Stimulated activated CD4-positive, alpha-beta T cell treated with anti-CD3 and anti-CD28 coated beads, TNF-alpha, amount 100 ng/mL, for 48 hours (primary cell): Measurements from ENCODE around the gene ATXN3L.

Source experiments
- DNase-seq, 3 donors: peaks; one replicate each; pipeline ENCODE4 v3.0.0-alpha.2; 2020; ENCODE audit warnings: low read depth in 3 of 3

The ATXN3L gene

DNA sequence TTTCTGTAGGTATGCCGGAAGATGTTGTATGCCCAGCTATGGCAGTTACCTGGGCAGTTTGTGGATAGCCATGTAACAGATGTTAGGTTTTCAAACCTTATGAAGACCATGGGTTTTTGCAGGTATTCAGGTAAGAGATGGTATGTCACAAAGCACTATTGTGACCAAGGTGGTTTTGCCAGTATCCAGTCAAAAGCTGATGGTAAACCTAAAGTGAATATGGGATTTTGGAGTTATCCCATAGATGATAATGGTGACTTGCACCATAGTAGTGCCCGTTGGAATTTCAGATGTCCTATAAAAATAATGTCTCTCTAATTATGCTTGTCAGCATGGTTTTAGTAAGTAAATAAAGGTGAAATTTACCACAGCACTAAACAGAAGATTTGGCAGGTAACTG, at the start of gene ATXN3L:
Gene ATXN3L (minus strand): TSS at position 101 of the 400 bp plus-strand sequence. CDS start 119 bp downstream, outside the sequence.
- DNase-seq = no peak

DNA sequence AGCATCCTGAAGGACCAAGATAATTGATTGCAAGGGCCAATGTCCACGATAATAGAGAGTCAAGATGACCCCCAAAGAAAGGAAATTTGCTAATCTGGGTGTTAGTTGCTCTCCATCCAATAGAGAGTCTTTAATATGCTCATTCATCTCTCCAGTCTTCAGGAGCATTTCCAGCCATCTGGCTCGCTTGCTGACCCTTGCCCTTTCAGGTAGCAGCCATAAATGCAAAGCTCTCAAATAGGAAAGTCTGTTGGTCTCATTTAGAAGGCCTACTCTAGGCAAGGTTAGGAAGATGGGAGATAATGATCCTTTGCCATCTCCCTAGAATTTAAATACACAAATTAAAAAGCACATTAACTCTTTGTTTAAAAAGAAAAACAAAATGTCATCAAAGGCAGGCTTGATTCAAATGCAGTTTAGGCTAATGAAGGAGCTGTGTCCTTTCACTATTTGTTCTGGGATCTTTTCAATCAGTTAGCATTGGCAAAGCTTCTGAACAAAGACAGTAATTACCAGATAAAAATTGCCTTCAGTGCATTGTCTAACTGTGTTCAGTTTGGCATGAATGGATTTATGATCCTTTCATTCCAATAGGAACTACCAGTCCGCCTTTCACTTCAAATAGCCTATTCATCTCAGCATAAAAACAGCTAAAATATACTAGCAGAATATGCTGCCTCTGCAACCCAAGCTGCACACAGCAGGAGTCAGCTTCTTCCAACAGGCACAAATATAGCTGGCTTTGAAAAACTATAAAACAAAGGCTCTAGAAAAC, 49.6 kb upstream of the ATXN3L start:
- no peak for DNase-seq

DNA sequence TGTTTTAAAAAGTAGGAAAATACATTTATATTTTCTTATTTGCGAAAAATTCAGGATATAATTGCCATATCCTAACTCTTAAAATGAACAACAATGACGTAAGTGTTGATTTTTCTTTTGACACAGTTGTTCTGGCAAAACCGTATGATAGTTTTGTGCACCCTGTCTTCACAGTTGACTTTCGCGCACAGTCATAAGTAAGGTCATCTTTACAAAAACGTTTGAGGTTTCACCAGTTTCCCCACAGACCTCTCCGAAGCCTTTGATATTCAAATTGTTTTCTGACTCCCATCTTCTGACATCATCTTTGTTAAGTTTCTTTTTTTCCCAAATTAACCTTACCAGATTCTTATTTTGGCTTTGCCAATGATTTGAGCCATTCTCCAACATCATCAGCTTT, 48.1 kb upstream of the ATXN3L start:
- DNase-seq = no peak

DNA sequence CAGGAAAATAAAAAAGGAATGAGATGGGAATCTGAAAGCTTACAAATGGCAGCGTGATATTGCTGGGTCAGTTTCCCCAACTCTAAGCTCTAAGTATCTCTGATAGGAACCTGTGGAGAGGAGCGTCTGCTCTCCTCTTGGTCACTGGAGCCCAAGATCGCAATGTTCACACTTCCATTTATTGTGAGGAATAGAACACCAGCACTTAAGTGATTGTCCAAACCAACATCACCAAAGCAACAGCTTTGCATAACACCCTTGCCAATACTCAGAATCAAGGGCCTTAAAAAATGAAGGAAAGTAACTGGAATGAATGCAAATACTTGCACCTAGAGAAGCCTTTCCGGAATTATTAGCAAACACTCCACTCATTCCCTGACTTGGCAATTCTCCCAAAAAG, 46.8 kb upstream of the ATXN3L start:
- no peak for DNase-seq

DNA sequence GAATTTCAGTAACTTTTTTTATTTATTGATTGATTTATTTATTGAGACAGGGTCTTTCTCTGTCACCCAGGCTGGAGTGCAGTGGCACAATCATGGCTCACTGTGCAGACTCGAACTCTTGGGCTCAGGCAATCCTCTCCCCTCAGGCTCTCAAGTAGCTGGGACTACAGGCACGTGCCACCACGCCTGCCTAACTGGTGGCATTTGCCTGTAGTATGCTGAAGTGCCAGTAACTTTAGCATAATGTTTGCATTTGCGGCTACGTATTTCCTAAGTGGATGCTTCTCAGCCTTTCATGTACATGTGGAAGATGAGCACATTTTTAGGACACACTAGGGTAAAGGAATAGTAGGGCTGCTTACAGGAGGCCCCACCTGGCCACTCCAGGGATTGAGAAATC, 45.3 kb upstream of the ATXN3L start:
- no peak for DNase-seq

DNA sequence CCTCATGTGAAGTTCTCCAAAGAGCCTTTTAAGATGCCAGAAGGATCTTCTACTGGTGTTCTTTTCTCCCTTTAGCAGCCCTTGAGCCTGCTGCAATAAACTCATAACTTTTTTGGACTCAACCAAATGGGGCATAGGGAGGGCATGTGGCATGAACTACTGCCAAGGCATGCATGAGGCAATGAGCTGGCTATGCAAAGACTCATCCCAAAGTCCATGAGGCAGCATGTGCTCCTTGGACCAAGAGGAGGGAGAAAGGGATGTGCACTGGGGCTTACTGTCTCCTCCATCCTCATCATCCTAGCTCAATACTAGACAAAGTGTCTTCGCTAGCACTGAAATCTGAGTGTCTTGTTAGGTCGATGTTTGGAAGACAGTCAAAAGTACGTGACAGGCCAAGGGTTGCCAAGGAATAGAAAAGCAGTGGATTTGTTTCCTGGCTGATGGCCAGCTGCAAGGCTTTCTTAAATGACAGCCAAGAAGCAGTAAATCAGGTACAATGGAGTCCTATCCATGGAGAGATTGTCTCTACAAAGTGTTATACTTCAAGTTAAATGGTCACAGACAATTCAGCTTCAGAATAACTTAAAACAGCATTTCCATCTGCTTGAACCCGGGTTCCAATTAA, 44.5 kb upstream of the ATXN3L start:
- no peak for DNase-seq

DNA sequence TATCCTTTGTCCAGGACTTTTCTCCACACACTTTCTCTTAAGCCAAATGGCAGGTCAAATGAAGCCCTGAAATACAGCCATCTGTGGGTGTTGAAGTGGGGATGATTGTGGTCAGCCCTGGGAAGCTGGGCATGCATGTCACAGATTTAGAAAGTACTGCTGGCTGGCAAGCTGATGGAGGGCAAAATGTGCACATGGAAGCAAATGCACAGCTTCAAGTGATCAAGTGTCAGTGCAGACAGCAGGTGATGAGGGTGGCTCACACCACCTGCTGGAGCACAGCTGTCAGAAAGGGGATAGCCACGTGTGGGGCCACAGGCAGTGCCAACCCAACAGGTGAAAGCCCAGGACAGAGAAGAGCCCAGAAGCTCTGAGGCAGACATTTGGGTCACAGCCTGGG, 40.3 kb upstream of the ATXN3L start:
- DNase-seq = no peak

DNA sequence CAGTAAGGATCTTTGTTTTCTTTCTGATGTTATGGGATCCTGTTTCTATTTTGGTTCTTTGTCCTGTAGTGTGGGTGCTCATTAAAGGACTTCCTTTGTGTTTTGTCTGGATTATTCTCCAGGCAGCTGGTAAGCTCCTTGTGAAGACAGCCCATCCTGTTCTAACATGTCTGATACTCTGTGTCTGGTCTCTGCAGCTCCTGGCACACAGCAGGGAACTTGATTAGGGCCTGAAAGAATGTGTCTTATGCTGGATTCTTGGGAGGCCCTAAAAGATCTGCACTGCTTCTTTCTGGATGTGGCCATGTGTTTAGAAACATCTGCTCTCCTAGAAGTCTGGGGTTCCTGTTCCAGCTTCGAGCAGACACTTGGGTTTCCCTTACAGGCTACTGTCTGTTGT, 38.1 kb upstream of the ATXN3L start:
- no peak for DNase-seq

DNA sequence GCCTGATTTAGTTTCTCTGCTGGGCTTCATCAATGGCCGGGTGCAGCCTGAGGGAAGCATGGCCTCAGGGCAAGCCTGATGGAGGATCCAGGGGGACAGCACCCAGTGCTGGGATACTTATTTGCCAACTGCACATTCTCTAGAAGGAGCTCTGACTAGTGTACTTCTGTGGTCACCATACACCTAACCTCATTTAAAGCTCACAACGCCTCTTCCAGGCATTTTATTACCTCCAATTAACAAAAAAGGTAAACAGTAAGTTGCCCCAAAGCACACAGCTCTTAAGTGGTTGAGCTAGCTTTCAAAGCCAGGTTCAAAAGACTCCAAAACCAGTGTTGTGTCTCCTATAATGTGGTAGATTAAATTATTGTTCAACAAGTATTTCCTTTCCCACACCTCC, 26.8 kb upstream of the ATXN3L start:
- no peak for DNase-seq

DNA sequence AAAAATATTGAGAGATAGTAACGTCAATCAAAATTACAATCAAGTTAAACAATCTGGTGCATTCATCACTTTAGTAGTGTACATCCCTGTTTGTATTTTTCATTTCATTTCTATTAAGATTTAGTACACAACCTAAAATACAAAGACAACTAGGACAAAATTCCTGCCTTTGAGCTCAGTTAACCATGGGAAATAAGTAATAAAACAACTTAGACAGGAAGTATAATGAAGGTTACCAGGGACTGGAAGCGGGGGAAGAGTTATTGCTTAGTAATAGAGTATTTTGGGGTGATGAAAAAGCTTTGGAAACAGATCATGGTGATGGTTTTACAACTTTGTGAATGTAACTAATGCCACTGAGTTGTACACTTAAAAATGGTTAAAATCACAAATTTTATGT, 25.6 kb upstream of the ATXN3L start:
- no peak for DNase-seq

DNA sequence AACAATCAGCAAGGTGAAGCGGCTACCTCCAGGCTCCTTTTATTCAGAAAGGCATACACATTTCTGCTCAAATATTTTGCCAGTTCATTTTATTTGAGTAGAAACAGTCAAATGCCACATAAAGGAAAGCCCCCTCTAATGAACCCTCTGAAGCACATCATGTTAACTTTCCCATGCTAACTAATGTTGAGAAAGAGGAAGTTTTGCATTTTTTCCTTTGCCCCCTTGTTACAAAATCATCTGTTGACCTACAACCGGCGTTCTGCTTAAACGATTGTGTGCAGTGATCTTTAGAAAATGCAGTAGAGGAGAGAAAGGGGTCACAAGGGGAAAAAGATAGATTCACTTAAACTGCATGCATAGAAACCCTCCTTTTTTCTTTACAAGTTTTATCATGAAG, 25.2 kb upstream of the ATXN3L start:
- DNase-seq = no peak

DNA sequence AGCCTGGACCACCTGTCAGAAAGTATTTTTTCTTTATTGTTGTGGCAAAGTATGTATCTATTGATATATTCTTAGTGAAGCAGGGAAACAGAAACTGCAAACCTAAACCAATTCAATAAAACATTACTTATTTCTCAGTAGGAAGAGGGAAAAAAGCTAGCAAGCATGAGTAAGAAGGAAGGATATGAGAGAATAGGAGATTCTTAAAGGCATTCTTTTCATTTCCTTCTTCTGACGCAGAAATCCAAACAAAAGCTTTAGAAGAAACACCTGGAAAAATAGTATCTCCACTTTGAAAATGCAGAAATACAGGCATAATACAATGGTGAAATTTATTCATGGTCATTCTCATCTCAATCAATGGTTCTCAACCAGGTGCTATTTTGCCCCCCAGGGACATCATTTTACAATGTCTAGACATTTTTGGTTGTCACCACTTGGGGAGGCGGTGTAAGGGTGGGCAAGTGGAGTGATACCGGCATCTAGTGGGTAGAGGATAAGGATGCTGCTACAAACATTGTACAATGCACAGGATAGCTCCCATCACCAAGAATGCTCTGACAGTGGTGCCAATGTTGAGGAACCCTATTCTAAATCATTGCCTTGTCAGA, 21.7 kb upstream of the ATXN3L start:
- DNase-seq = no peak

DNA sequence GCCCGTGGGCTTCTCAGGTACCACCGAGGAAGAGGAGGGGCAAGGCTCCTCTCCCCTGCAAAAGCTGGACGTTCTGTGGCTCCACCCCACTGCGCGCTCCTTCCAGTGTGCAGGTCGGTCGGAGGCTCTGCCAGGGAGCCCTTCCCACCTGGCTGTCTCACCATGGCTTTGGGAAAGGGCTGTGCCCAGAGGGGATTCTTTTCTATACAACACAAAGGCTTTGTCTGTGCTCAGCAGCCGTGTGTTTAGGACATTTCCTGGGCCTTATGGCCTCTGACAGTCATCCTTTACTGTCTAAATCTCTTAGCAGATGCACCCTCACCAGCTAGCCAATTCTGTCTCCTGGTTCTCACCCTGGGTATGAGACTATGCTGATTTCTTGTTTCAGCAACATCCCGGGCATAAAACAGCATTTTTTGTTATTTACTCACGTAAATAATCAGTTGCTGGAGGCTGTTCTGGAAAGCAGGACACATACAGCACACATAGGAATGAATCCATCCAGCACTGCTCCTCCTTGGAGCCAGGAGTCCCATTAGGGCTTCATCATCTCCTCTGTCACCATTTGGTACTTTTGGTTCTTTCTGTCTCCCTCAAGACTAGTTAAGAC, 20.4 kb upstream of the ATXN3L start:
- no peak for DNase-seq

DNA sequence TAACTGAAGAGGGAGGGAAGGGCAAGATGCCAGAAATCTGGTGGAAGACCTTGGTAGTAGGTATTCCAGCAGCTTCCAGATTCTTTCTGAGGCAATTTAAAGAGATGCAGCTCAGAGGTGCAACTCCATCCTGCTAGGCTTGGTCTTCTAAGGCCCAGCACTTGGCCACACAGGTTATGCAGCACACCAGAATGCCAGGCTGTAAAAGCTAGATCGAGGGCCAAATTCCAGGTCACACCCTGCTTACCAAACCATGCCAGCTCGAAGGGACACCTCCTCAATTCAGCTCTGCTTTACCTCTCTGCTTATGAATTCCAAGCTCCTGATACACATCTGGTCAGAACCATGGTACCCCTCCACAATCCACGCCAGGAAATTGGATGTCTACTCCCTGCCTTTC, 19.8 kb upstream of the ATXN3L start:
- no peak for DNase-seq

DNA sequence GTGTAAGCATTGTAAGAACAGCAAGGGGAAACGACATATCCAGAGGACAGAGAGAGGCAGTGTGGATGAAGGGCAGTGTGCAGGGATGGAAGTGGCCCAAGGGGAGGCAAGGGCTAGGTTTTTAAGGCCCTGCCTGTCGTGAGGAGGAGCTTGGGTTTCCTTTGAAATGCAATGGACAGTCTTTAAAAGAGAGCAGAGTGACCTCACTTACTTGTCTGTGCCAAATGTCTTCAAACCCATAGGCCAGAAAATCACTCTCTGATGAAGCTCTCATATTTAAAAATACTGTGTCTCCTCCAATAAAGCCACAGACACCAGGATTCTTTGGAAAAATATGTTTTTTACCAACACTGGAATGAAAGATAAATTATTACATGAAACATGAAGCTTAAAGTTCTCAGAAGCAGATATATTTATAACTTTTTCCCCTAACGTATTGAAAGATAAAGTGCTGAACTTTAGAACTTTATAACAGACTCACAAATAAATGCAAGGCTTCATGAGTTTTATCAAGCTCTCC, 19.2 kb upstream of the ATXN3L start:
- no peak for DNase-seq

DNA sequence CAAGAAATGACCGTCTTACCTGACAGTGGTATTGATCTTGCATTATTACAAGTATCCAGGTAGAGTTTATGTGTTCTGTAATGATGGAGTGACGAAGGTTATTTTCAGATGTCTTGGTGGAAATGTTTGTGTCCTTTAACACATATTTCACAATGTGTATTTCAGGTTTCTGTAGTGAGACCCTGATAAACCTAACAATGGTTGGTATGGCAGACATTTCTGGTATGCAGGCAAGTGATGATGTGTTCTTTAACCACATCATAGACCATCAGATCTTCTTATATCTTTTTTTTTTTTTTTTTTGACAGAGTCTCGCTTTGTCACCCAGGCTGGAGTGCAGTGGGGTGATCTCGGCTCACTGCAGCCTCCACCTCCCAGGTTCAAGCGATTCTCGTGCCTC, 14.6 kb upstream of the ATXN3L start:
- DNase-seq = no peak

DNA sequence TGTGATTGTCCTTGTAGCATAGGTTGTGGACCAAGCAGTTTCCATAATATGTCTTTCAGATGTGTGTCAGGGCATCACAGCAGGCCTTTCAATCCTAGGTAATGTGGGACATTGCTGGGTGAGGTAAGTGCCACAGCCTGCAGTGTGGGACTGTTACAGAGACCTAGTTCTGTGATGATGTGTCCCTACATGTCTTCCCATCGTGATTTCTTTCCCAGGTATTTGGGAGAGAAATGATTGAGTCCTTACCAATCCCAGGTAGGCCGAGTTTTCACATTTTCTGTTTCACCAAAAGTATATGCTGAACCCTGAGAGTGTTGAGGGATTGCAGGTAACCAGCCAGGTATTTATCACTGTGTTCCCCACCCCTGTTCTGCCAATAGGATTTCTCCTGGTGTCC, 10.6 kb upstream of the ATXN3L start:
- DNase-seq = no peak

DNA sequence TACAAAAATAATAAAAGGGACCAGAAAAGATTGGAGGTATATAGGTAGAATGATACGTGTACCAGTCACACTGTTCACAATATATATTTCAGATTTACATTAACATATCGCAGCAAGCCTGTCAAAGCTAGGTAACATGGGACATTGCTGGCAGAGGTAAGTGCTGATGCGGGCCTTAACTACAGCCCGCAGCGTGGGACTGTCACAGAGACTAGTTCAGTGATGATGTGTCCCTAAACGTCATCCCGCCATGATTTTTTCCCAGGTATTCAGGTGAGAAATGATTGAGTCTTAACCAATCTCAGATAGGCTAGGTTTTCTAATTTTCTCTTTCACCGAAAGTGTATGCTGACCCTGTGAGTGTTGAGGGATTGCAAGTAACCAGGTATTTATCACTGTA, 7.8 kb upstream of the ATXN3L start:
- no peak for DNase-seq

DNA sequence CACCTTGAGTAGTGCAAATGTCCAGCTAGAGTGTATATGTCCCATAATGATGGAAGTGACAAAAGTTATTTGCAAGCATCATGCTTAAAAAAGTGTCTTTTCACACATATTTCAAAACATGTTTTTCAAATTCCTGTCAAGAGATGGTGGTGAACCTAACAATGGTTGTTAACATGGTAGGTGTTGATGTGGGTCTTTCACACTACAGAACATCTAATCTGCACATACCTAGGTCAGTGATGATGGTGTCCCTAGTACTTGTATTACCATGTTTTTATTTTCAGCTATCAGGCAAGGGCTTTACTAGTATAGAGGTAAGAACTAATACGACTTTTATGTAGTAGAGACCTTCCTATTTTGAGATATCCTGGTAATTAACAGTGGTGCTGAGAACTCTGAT, 3.4 kb upstream of the ATXN3L start:
- no peak for DNase-seq

DNA sequence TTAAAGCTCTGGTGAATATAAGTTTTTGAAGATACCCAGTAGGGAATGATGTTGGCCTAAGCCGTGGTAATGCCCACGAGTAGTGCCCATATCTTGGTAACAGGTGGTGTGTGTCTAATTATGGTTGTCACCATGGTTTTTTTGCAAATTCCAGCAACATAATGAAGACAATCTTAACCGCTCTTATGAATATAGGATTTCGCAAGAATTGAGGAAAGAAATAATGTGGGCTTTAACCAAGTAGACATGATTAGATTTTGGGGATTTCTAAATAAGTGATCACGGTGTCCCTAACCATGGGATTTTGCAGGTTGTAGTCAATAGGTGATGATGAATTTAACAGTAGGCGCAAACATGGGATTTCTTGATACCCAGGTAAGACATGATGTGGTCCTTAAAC, 2.5 kb downstream of the ATXN3L start:
- no peak for DNase-seq

DNA sequence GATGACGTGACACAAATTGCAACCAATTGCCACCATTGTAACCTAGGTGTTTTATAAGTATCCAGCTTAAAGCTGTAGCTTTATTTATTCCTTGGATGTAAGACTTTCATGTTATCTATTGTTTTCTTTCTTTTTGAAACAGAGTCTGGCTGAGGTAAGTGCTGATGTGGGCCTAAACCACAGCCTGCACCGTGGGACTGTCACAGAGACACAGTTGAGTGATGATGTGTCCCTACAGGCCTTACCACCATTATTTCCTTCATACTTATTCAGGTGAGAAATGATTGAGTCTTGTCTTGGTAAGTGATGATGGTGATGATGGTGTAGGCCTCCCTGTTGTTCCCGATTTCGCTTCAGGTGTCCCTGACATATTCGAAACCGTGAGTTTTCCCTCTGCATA, 8.3 kb downstream of the ATXN3L start:
- DNase-seq = no peak

DNA sequence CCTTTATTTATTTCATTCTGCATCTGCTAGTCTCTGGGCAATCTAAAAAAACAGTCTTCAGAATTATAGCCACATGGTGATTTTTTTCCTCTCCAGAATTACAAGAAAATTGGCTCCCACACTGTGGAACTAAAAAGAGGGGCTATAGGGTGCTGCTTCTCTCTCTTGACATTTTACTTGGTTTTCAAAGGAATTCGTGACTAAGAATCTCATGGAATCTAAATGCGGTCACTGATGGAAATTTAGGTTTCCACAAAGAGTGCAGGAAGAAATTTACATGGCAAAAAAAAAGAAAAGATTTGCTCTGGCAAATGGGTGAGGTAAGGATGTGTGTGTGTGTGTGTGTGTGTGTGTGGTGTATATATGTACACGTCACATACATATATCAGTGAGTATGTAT, 10.2 kb downstream of the ATXN3L start:
- no peak for DNase-seq

DNA sequence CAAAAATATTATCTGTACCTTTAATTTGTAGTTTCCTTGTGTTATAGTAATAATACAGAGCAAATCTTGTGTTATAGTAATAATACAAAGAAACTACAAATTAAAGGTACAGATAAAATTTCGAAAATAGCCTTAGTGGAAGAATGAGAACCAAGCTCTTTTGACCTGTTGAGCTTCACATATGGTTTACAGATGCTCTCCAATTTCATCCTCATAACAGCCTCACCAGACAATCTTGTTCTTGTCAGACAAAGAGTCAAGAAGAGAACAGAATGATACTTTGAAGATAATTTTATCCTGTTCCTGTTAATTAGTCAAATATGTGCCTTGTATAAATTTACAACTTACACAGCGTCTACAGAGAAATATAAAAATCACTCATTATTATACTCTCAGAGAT, 12.8 kb downstream of the ATXN3L start:
- DNase-seq = no peak
